Dedifferentiated amniotic fluid mesenchymal stem cell (primary cell): ENCODE results near the gene CHGA.

Source experiments
- DNase-seq: peaks from one replicate; pipeline ENCODE4 v3.0.0-alpha.2; 2016; ENCODE audit errors: extremely low spot score

Gene CHGA, protein sequence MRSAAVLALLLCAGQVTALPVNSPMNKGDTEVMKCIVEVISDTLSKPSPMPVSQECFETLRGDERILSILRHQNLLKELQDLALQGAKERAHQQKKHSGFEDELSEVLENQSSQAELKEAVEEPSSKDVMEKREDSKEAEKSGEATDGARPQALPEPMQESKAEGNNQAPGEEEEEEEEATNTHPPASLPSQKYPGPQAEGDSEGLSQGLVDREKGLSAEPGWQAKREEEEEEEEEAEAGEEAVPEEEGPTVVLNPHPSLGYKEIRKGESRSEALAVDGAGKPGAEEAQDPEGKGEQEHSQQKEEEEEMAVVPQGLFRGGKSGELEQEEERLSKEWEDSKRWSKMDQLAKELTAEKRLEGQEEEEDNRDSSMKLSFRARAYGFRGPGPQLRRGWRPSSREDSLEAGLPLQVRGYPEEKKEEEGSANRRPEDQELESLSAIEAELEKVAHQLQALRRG

DNA sequence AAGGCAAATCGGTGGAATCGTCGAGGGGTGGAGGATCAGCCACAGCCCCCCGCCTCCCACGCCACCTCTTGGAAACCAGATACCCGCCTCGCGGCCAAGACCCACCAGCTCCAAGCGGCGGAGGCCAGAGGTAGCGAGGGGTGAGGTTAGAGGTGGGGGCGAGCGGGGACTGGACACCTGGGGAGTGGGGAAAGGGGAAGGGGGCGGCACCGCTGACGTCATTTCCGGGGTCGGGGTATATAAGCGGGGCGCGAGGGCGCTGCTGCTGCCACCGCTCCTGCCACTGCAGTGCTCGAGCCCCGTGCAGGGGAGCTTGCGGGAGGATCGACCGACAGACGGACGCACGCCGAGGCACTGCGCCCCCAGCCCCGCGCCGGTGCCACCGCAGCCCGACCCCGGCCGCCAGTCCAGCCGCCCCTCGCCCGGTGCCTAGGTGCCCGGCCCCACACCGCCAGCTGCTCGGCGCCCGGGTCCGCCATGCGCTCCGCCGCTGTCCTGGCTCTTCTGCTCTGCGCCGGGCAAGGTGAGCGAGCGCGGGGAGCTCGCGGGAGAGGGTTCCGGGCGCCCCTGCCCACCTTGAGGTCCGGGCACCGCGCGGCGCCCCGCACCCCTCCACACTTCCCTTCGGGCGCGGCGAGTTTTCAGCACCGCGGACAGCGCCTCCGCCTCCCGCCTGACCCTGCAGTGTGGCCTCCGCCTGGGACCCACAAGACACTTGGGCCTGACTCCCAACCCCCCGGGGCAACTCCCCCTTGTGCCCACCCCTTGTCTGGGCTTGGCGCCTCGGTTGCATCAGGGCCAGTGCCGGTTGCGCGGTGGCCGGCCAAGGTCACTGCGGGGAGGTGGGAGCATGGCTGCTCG lies at the start of gene CHGA:
CHGA (plus strand) TSS at position 268 of the 861 bp plus-strand sequence; CDS start at position 478, 210 bp downstream.
- DNase-seq = no peak

DNA sequence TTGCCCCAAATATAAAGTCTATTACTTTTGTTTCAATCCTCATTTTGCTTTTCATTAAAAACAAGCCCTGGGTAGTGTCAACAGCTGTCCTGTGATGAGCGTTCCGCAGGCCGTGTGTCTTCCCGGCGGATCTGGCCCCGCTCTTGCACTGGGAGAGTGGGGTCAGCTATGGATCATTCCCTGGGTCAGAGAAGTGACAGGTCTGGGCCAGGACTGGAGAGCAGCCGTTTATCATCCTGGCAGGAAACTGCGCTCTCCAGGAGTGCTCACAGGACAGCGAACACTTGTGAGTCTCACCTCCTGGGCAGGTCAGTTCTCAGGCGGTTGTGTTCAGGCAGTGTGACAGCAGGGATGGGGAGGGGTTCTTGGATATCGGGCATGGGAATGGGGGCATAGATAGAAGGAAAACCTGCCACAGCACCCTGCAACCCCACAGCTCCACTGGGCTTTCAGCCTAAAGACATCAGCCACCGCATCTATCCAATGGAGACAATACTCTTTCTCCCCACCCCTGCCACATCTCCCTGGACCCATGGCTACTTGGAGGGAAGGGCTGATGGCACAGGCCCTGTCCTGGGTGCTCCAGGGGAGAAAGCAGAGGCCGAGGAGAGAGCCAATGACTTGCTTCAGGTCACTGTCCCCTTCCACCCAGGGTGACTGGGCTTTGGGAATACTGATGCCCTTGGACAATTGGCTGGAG lies 47.8 kb upstream of the CHGA start:
- no peak for DNase-seq

DNA sequence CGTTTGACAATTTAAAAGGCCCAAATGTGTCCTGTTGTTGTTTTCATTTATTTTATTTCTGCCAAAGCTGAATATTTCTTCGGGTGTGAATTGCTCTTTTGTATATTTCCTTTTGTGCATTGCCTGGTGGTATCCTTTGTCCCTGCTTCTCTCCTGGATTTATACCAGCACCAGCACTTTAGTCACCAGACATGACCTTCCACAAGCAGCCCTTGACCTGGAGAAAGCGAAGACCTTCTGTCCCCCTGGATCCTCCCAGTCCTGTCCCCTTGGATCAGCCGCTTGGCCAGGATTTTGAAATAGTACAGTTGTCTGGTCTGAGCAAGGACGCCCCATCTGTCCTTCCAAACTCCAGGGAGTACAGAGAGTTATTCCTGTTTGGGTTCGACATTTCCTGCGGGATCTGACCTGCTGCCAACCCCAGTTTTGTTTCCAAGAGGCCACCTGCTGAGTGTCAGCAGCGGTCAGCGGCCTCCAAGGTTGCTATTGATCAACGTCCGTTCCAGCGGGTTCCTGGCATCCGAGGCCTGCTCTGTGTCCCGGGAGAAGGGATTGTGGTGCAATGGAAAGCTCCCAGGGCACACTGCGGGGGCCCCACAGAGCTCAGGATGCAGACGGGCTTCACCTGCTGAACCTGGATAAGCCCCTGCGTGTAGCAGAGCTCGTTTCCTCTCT lies 45.1 kb upstream of the CHGA start:
- no peak for DNase-seq

DNA sequence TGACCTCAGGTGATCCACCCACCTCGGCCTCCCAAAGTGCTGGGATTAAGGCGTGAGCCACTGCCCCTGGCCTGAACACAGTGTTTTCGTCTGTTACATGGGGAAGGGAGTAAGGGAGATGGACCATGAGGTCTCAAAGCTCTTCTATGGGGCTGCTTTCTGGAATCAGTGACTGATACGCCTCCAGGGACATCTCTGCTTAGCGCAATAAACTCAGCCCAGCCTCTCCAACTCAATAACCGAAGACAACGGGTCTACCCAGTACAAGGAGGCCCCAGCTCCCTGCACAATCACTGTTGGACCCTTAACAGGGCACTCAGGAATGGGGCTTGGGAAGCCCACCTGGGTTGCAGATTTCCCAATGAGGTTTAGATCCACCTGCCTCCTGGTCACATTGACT lies 42.6 kb upstream of the CHGA start:
- DNase-seq = no peak

DNA sequence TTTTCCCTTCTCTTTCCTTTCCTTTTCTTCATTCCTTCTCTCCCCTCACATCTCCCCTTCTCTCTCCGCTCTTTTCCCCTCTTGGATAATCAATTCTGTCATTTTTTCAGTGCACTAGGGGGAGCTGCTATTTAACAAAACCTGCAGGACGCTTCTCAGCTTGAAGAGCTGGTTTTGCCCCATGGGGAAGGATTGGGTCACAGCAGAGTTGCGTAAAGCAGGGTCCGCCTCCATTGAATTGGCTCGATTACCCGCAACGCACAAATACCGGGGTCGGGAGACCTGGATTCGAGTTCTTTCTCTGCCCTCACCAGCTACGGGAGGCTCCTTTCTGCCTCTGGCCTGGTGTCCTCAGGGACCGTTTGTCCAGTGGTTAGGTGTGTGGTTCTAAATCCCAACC lies 42.1 kb upstream of the CHGA start:
- DNase-seq = no peak

DNA sequence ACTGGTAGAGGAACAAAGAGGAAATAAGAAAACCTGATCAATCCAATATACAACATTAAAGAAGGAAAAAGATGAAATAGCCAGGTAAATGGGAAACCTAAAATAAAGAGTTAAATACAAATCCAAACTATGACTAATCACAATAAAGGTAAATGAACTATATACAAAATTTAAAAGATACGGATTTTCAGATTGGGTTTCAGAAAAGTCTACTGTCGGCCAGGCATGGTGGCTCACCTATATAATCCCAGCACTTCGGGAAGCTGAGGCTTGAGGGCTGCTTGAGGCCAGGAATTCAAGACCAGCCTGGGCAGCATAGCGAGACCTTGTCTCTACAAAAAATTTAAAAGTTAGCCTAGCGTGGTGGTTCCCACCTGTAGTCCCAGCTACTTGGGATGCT lies 39.9 kb upstream of the CHGA start:
- no peak for DNase-seq

DNA sequence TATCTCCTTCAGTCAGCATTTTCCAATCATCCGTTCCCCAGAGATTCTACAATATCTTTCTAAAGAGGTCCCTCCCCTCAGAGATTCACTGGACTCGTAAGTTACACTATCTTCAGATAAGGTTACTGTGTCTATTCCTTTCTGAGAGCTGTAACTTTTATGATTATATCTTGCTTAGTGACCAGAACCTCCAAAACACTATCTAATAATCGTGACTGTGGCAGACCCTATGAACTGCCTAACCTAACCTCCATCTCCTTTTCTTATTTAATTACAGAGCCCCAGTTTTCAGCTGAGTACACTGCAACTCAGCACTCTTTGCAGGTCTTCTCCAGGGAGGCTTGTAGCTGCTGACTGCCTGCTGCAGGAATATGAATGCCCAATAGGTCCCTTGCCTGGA lies 38.5 kb upstream of the CHGA start:
- no peak for DNase-seq

DNA sequence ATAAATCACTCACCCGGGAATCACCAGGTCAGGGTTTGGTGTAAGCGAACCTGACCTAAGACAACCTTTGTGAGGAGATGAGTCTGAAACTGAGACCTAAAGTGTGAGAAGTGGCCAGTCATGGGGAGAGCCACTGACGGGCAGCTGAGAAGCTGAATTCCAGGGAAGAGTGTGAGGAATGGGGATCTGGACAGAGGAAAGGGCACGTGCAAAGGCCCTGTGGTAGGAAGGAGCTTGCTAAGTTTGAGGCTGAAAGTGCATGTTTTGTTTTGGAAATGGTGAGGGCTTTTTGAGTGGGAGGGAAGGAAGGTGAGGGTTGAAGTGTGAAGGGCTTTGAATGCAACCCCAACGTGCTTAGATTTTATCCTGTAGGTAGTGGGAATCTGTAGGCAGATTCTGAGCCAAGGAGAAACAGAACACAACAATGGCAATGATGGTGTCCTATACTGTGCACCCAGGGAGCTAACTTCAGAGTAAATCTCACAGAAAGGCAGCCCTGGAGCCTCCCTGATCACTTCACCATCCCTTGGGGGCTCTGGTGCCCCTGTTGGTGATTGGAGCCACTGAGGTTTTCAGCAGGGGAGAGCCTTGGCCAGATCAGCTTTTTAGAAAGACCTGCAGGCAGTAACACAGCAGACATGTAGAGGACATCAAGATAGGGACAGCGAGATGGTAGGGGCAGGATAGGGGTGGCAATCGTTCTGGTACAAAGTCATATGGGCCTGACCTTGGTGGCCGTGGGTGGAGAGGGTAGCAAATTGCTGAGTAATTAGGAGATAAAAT lies 37.5 kb upstream of the CHGA start:
- DNase-seq = no peak

DNA sequence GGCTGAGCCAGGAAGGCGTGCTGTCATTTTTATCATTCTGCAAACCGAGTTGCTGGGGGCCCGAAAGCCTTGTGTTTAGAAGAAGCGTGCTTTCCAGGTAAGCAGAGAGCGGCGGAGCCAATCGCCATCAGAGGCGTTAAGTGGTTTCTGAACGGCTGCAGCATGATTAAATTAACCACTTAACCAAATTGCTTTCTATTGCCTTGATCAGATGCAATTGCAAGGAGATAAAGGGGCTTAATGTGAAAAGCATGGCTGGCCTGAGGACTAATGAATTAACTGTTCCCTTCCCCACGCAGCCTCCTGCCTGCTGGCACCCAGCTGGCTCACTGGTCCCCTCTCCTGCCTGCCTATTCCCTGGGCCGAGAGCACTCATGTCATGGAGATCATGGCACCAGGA lies 36.6 kb upstream of the CHGA start:
- DNase-seq = no peak

DNA sequence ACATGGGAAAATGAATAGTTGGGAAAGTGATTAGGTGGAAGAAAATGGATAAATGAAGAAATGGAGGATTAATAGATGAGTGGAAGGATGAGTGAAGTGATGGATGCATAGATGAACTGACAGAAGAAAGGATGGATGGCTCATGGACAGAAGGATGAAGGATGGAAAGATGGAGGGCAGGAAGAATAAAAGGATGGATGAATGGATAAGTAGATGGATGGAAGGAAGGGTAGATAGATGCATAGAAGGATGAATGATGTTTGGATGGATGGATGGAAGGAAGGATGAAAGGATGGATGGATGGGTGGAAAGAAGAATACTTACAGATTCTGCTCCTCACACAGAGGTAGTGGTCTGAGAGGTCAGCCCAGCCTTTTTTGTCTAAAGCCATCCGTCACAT lies 35.8 kb upstream of the CHGA start:
- DNase-seq = no peak

DNA sequence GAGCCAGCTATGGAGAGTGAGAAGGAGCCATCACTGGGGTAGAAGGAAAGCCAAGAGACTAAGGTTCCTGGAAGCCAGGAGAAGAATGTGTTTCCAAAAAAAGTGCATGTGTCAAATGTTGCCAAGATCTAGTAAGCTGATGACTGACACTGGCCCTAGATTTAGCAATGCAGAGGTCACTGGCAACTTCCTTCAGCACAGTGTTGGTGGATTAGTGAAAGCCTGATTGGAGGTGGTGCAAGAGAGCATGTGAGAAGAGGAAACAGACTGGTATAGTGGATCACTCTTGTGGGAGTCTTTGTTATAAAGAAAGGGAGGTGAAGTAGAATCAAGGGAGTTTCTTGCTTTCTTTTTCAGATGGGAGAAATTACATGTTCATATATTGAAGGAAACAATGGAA lies 34.1 kb upstream of the CHGA start:
- no peak for DNase-seq

DNA sequence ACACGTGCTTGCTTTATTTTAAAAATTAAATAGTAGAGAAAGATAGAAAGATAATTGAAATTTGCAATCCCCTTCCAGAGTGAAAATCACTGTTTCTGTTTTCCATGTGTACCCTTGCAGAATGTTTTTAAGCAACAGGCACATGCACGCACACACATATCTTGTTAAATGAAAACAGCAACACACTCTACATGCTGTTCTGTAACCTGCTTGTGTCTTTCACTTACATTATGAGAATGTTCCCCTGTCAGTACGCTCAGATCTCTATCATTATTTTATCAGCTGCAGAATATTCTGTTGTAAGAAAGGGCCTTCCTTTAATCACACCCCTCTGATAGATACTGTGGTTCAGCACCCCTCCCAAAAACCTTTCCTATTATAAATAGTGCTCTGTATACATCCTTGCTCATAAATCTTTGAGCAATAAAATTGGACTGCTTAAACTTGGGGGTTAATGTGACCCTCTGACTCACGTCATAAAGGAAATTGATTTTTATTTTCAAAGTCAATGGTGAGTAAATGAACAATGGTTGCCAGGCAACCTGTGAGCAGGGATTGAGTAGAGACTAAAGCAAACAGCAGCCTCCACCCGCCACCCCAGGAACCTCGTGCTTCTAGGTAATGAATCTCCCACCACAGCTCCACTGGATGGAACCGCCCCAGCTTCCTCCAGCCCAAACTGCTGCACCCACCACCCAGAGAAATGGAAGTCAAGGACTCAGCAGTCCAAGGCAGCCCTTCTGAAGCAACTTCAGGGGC lies 31.9 kb upstream of the CHGA start:
- no peak for DNase-seq

DNA sequence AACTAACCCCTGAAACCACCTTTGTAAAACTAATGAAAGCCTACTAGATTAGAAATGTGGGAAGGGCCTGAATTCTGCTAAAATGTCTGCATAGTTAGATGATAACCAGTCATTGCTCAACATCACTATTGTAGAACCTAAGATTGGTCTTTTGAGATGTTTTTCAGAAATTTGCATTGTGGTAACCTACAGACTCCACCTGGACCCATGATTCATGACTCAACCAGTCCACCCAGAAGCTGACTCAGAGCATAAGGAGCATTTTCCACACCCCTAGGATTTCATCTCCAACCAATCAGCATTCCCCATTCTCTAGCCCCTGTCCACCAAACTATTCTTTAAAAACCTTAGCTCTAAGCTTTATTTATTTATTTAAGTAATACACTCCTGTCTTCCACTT lies 30.4 kb upstream of the CHGA start:
- no peak for DNase-seq

DNA sequence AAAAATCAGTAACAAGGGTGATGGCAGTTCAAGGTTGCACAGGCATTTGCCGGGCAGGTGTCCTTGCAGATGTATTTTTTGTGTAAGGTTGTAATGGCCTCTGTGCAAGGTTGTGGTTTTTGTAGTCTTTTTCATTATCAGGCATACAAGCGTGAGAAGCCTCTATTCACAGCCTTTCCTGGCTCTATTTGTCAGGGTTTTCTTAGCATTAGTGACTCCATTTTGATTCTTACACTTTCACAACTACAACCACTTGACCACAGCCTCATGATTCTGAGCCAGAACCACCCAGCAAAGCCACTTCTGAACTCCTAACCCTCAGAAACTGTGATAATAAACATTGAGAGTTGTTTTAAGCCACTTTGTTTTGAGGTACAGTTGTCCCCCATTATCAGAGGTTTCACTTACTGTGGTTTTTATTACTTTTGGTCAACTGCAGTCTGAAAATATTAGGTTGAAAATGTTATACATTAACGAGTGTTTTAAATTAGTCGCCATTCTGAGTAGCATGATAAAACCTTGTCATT lies 27.5 kb upstream of the CHGA start:
- DNase-seq = no peak

DNA sequence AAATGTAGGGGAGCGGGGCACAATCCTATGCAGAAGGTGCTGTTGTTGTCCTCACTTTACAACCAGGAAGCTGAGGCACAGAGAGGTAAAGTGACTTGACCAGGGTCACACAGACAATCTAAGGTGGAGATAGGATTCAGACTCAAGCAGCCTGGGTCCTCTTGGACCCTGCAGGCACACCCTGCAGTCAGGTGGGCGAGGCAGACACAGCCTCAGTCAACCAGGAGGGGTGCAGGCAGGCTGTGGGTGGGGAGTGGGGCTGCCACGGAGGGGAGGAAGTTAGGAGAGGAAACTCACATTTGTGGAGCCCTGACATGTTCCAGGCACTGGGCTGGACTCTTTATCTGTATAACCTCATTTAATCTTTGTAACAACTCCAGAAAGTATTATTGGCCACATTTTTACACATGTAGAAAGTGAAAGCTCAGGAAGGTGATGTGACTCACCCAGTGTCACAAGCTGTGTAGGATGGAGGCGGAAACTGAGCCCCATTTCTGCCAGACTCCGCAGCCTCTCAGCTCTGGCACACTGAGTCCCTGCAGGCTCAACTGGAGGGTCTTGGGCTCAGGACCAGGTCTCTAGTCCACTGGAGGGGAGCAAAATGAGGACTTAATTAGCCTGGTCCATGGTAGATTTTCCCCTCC lies 24.9 kb upstream of the CHGA start:
- no peak for DNase-seq

DNA sequence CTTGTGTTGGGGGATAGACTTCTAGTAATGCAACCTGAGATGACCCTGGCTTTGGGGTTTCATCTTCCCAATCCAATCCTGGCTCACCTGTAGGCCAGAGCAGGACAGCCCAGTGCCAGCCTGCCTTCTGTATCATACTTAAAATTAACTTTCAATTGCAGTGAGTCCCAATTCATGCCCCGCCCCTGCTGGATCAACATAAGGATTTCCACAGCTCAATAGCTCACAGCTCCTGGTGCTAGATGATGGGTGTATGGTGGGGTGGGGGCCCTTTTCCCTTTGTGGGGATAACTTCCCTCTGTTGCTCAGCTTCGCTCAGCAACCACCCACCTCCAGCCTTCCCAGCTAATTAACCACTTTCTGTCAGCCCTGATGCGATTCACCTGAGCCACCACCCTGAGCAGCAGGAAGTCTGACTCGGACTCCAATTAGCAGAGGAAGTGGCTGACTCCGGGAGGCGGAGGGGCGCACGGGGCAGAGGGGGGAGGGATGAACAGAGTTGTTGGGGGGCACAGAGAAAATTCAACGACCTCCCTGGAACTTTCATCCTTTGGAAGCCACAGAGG lies 24.3 kb upstream of the CHGA start:
- no peak for DNase-seq

DNA sequence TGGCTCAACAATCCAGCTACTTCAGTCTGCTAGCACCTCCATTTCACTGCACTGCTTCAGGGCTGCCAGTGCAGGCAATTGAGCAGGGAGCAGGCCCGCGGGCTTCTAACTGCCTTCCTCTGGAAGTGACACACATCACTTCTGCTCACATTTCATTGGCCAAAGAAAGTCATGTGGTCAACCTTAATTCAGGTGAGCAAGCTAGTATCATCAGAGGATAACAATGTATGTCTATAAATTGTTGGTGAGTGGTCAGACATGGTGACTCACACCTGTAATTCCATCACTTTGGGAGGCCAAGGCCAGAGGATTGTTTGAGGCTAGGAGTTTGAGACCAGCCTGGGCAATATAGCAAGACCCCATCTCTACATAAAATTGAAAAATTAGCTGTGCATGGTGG lies 22.3 kb upstream of the CHGA start:
- DNase-seq = no peak

DNA sequence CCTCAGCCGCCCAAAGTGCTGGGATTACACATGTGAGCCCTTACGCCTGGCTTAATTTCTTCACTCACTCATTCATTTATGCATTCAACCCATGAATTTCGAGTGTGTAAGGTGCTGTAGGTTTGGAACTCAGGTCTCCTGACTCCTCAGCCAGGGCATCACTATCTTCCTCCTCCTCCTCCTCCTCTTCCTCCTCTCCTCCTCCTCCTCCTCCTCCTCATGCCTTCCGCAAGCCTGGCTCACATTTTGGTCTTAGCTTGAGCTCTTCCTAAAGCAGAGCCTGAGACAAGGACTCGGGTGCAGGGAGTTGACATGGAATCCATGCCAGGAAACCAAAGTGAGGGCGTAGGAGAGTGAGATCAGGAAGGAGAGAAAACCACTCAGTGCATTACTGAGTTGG lies 20.8 kb upstream of the CHGA start:
- DNase-seq = no peak

DNA sequence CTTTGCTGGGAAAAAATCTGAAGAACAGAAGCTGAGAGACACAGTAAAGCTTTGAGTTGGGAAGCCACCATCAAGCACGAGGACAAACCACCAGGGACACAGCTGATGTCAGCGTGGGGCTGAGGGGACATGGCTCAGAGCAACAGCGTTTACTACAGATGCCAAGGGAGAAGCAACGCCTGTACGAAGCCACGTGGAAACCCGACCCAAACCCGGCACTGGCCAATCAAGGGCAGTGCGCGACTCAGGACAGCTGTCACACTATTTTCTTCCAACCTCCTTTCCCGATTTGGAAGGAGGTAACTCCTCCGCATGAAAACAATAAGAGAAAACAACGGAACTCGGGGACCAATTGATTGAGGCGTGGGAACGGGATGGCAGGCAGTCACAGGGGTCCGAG lies 20.2 kb upstream of the CHGA start:
- DNase-seq = no peak
